Type B pancreatic cell (in vitro differentiated cells): Measurements from ENCODE around the gene PEX14. TPM values are rescaled to one million over a fixed set of nuclear protein-coding genes. Genes with fewer than 3 reads are reported as not detected.

Experiments used
- DNase-seq: peaks from one replicate; pipeline ENCODE4 v3.0.0; 2021; ENCODE audit warnings: mixed read lengths; ENCODE audit not compliant: unreplicated experiment; ENCODE audit errors: extremely low spot score
- H3K27ac Mint-ChIP-seq: 2 replicates; pipeline ENCODE4 v1.8.0; 2021; ENCODE audit warnings: mild to moderate bottlenecking, mixed read lengths
- H3K27me3 Mint-ChIP-seq: 2 replicates; pipeline ENCODE4 v1.8.0; 2021; ENCODE audit warnings: mixed read lengths
- H3K36me3 Mint-ChIP-seq: 2 replicates; pipeline ENCODE4 v1.8.0; 2021; ENCODE audit warnings: mixed read lengths
- H3K4me1 Mint-ChIP-seq: one replicate; pipeline ENCODE4 v1.8.0; 2021; ENCODE audit warnings: mixed read lengths; ENCODE audit not compliant: unreplicated experiment
- H3K4me3 Mint-ChIP-seq: 2 replicates; pipeline ENCODE4 v1.8.0; 2021; ENCODE audit warnings: mild to moderate bottlenecking, mixed read lengths
- H3K9me3 Mint-ChIP-seq: 2 replicates; pipeline ENCODE4 v1.8.0; 2021; ENCODE audit warnings: mixed read lengths
- total RNA-seq: library from RNA; stranded (reverse); gene quantifications from 2 replicates; pipeline ENCODE4 v1.2.1, GENCODE V29; 2021; ENCODE audit warnings: low replicate concordance
- TF ChIP-seq, protein P1 (sequence below): fragments of 200-600 bp; sonication (generic); conservative IDR thresholded peaks from 2 replicates; pipeline ENCODE4 v1.5.0; 2021; ENCODE audit warnings: antibody characterized with exemption, mild to moderate bottlenecking

The PEX14 gene
- total RNA-seq, 1 donor from 2014 or later, result 22.5 TPM

DNA sequence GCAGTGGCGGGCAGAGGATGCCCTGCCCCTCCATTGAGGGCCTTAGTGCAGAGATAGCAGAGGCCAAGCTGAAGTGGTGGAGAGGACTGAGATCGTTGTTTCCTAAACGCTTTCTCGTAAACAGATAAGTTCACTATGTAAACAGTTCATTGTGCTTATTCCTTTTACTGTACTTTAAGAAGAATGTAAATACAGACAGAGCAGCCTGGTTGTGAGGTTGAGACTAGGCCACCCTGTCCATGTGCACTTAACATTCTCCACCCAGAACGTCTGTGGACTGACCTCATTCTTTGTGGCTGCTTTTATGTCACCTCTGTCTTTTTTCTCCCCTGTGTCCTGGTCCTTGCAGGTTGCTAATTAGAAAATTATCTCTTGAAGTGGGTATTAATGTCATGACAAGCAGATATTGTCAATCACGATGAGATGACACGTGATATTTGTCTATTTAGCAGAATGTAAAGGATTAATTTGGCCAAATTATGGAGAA, 36.0 kb upstream of the PEX14 start:
- H3K9me3 Mint-ChIP-seq, result no peaks in the 10 kb centered on the region
- H3K4me3 Mint-ChIP-seq, result no peak overlapping the region
- H3K27ac Mint-ChIP-seq, result no peak overlapping the region
- TF ChIP-seq, protein P1, sequence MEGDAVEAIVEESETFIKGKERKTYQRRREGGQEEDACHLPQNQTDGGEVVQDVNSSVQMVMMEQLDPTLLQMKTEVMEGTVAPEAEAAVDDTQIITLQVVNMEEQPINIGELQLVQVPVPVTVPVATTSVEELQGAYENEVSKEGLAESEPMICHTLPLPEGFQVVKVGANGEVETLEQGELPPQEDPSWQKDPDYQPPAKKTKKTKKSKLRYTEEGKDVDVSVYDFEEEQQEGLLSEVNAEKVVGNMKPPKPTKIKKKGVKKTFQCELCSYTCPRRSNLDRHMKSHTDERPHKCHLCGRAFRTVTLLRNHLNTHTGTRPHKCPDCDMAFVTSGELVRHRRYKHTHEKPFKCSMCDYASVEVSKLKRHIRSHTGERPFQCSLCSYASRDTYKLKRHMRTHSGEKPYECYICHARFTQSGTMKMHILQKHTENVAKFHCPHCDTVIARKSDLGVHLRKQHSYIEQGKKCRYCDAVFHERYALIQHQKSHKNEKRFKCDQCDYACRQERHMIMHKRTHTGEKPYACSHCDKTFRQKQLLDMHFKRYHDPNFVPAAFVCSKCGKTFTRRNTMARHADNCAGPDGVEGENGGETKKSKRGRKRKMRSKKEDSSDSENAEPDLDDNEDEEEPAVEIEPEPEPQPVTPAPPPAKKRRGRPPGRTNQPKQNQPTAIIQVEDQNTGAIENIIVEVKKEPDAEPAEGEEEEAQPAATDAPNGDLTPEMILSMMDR, result no peak
- H3K27me3 Mint-ChIP-seq, result no peaks in the 10 kb centered on the region
- DNase-seq, result no peak
- peaks cover 30% of the 10 kb centered on the region for H3K4me1 Mint-ChIP-seq
- peaks cover 3% of the 10 kb centered on the region for H3K36me3 Mint-ChIP-seq

DNA sequence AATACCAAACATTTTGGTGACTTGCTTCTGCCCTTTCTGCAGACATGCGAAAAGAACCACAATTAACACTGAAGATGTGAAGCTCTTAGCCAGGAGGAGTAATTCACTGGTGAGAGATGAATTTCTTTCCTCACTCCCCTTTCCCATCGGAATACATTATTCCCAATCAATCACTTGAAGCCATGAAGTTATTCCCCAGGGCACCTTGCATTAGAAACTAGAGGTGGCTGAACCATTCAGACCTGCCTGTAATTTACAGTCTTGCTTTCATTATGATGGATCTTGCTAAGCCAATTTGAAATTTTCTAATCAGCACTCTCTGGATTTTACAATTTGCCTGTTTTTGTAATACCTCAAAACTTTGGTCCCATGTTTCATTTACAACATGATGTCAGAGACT, 34.4 kb upstream of the PEX14 start:
- Mint-ChIP-seq H3K27me3 (no peaks in the 10 kb centered on the region), H3K36me3 (peaks cover 3% of the 10 kb centered on the region), H3K27ac (no peak overlapping the region), H3K4me3 (no peak overlapping the region), H3K4me1 (peaks cover 17% of the 10 kb centered on the region), H3K9me3 (no peaks in the 10 kb centered on the region)
- TF ChIP-seq, protein P1, result no peak
- DNase-seq, result no peak

DNA sequence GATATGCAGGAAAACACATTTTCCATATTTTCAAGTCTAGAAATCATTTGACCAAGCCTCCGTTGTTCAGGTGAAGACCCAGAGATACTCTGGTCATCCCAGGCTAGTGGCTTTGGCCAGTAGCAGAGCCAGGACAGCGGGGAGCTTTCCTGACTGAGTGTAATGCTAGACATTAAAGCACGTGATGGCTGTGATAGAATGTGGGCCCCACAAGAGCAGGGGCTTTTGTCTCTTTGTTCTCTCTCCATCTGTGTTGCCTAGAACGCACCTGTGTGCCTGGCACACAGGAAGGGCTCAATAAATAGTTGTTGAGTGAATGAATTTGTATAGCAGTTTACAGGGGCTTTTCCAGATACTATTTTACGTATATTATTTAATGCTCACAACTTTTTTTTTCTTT, 34.0 kb upstream of the PEX14 start:
- Mint-ChIP-seq H3K27ac (peak overlapping the region; percentile 58), H3K4me1 (peaks cover 17% of the 10 kb centered on the region)
- TF ChIP-seq, protein P1, result no peak

GRCh38 chr1:10444248-10444647, 30.5 kb upstream of the PEX14 start:
- Mint-ChIP-seq H3K27ac (no peak overlapping the region), H3K27me3 (no peaks in the 10 kb centered on the region), H3K9me3 (no peaks in the 10 kb centered on the region), H3K36me3 (peaks cover 3% of the 10 kb centered on the region), H3K4me3 (no peak overlapping the region), H3K4me1 (peaks cover 8% of the 10 kb centered on the region)
- DNase-seq, result no peak
- TF ChIP-seq, protein P1, result no peak

More for the DNA sequence above, 34.0 kb upstream of the PEX14 start:
- no peak overlapping the region for H3K4me3 Mint-ChIP-seq
- H3K27me3 Mint-ChIP-seq, result no peaks in the 10 kb centered on the region
- no peak for DNase-seq
- peaks cover 3% of the 10 kb centered on the region for H3K36me3 Mint-ChIP-seq
- no peaks in the 10 kb centered on the region for H3K9me3 Mint-ChIP-seq

DNA sequence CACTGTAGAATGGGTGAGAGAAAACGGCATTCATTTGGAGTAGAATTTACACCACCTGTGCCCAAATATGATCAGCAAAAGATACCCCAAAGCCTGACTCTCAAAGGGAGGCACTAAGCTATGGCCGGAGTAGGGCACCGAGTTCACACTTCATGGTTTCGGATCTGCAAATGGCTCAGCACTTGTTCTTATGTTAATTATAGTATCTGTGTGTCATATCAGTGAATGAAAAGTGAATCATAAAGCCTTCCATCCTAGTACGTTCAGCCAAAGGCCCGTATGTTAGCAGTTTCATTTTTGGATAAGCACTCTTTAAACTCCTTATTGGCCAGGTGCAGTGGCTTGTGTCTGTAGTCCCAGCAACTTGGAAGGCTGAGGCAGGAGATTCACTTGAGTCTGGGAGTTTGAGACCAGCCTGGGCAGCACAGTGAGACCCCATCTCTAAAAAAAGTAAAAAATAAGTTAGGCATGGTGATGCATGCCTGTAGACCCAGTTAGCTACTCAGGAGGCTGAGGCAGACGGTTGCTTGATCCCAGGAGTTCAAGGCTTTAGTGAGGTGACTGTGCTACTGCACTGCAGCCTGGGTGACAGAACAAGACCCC, 29.9 kb upstream of the PEX14 start:
- TF ChIP-seq, protein P1, result no peak
- H3K36me3 Mint-ChIP-seq, result peaks cover 3% of the 10 kb centered on the region
- H3K4me3 Mint-ChIP-seq, result no peak overlapping the region
- peaks cover 13% of the 10 kb centered on the region for H3K4me1 Mint-ChIP-seq
- no peaks in the 10 kb centered on the region for H3K27me3 Mint-ChIP-seq
- no peak for DNase-seq
- H3K9me3 Mint-ChIP-seq, result no peaks in the 10 kb centered on the region
- no peak overlapping the region for H3K27ac Mint-ChIP-seq
